ENCODE results near the gene ULK4. TPM values are rescaled to one million over a fixed set of nuclear protein-coding genes. Genes with fewer than 3 reads are reported as not detected.

Gene ULK4
- polyA plus RNA-seq, 1 of the 3 experiments (the other 2 are of a cell fraction), result 6.2 TPM

- no peak overlapping the region for H3K27ac ChIP-seq (ENCODE audit: low read depth in 2 of 2, low read length in 1 of 2)
- no peaks in the 10 kb centered on the region for H3F3A ChIP-seq (replicated peaks; ENCODE audit: insufficient read depth)
- no peaks in the 10 kb centered on the region for H3K27me3 ChIP-seq (ENCODE audit: insufficient read depth)
- no peaks in the 10 kb centered on the region for H4K20me1 ChIP-seq (ENCODE audit: insufficient read depth)
- H3K9ac ChIP-seq, result no peak overlapping the region
- no peaks in the 10 kb centered on the region; the same call in 1 of the 2 replicates for H3K79me2 ChIP-seq (ENCODE audit: insufficient read depth)
- H3K4me2 ChIP-seq, result no peak overlapping the region
- WGBS (ENCODE audit: low lambda C conversion rate), result 84% methylated on average over 4 of the region's 4 CpGs
- no peaks in the 10 kb centered on the region for H3K4me1 ChIP-seq (ENCODE audit: control insufficient read depth in 1 of 2, insufficient read depth in 2 of 2, low read depth in 1 of 2, low read length in 1 of 2)
- no peaks in the 10 kb centered on the region for H3K36me3 ChIP-seq (replicated peaks in 1 of 2; ENCODE audit: control insufficient read depth in 1 of 2, insufficient read depth in 2 of 2, low read length in 1 of 2)
- no peak overlapping the region for H2AFZ ChIP-seq (ENCODE audit: low read depth)
- H3K9me3 ChIP-seq, result no peaks in the 10 kb centered on the region
- no peak overlapping the region for H3K4me3 ChIP-seq (ENCODE audit: low read depth in 2 of 2, low read length in 1 of 2)
- TF ChIP-seq NRF1 (IDR thresholded peaks at IDR 0.05; ENCODE audit: low read depth, low read length) (no peak), JUND (IDR thresholded peaks at IDR 0.05) (no peak), YY1 (IDR thresholded peaks at IDR 0.05; ENCODE audit: low read depth) (no peak), TEAD4 (IDR thresholded peaks at IDR 0.05; ENCODE audit: borderline replicate concordance, insufficient read depth) (no peak), GABPA (IDR thresholded peaks at IDR 0.05; ENCODE audit: low read depth) (no peak), SIN3A (IDR thresholded peaks at IDR 0.05; ENCODE audit: borderline replicate concordance, low read depth, low read length) (no peak), USF2 (IDR thresholded peaks at IDR 0.05; ENCODE audit: borderline replicate concordance, low read depth, low read length) (no peak), NFIC (IDR thresholded peaks at IDR 0.05; ENCODE audit: borderline replicate concordance) (no peak), TCF12 (IDR thresholded peaks at IDR 0.05) (no peak), IRF3 (IDR thresholded peaks at IDR 0.05; ENCODE audit: low read depth, low read length) (no peak), FOXJ3 (CRISPR knock-in tag; IDR thresholded peaks at IDR 0.05) (no peak), EZH2phosphoT487 (IDR thresholded peaks at IDR 0.05; ENCODE audit: borderline replicate concordance, low read depth) (no peak)
- CTCF ChIA-PET, result no interaction called here
- POLR2A ChIA-PET, result no interaction called here
- H3K9me2 ChIP-seq, result 0 out of 2 replicates have a peak, but pooled peaks cover 4% of the 10 kb centered on the region
- no peak for DNase-seq
Observed at GRCh38 chr3:41485484-41485883, 476.4 kb downstream of the ULK4 start.

- ChIA-PET CTCF (interaction anchor here (0.6 kb wide), 1 partner anchor 26 kb away, joined by 3 read pairs; no protein-coding TSS in a partner anchor), POLR2A (no interaction called here)
- Histone ChIP-seq H3K9me3 (no peaks in the 10 kb centered on the region), H3K79me2 (ENCODE audit: insufficient read depth) (no peaks in the 10 kb centered on the region), H3K4me1 (ENCODE audit: control insufficient read depth in 1 of 2, insufficient read depth in 2 of 2, low read depth in 1 of 2, low read length in 1 of 2) (no peaks in the 10 kb centered on the region), H3K9me2 (0 out of 2 replicates have a peak, but pooled peaks cover 3% of the 10 kb centered on the region), H3K4me3 (ENCODE audit: low read depth in 2 of 2, low read length in 1 of 2) (no peak overlapping the region), H3K27ac (ENCODE audit: low read depth in 2 of 2, low read length in 1 of 2) (no peak overlapping the region), H3K36me3 (replicated peaks in 1 of 2; ENCODE audit: control insufficient read depth in 1 of 2, insufficient read depth in 2 of 2, low read length in 1 of 2) (no peaks in the 10 kb centered on the region), H2AFZ (ENCODE audit: low read depth) (no peak overlapping the region), H4K20me1 (ENCODE audit: insufficient read depth) (no peaks in the 10 kb centered on the region), H3K27me3 (ENCODE audit: insufficient read depth) (no peaks in the 10 kb centered on the region), H3F3A (replicated peaks; ENCODE audit: insufficient read depth) (no peaks in the 10 kb centered on the region), H3K9ac (no peak overlapping the region), H3K4me2 (no peak overlapping the region)
- no peak for TF ChIP-seq FOXM1 (IDR thresholded peaks at IDR 0.05; ENCODE audit: low read depth)
- TF ChIP-seq FOXJ3 (CRISPR knock-in tag; IDR thresholded peaks at IDR 0.05), result no peak
- no peak for TF ChIP-seq TAF1 (IDR thresholded peaks at IDR 0.05; ENCODE audit: borderline replicate concordance, low read depth, low read length)
- no peak for TF ChIP-seq MEF2A (IDR thresholded peaks at IDR 0.05; ENCODE audit: borderline replicate concordance, low read depth)
- no peak for TF ChIP-seq MAX (IDR thresholded peaks at IDR 0.05; ENCODE audit: low read depth)
- DNase-seq, result no peak
- WGBS (ENCODE audit: low lambda C conversion rate), result 54% methylated on average over 2 of the region's 2 CpGs
Observed at GRCh38 chr3:41482134-41482533, 479.8 kb downstream of the ULK4 start.
